T follicular helper cell (primary cell): Measurements from ENCODE around the gene SPPL2C.

Source experiments
- DNase-seq: peaks from one replicate; pipeline ENCODE4 v3.0.0-alpha.2; 2020; ENCODE audit warnings: low read depth
- total RNA-seq, 2 experiments: gene quantifications; one replicate each; lab custom pipeline; 2026; lab: John Stamatoyannopoulos, UW

Gene SPPL2C, protein sequence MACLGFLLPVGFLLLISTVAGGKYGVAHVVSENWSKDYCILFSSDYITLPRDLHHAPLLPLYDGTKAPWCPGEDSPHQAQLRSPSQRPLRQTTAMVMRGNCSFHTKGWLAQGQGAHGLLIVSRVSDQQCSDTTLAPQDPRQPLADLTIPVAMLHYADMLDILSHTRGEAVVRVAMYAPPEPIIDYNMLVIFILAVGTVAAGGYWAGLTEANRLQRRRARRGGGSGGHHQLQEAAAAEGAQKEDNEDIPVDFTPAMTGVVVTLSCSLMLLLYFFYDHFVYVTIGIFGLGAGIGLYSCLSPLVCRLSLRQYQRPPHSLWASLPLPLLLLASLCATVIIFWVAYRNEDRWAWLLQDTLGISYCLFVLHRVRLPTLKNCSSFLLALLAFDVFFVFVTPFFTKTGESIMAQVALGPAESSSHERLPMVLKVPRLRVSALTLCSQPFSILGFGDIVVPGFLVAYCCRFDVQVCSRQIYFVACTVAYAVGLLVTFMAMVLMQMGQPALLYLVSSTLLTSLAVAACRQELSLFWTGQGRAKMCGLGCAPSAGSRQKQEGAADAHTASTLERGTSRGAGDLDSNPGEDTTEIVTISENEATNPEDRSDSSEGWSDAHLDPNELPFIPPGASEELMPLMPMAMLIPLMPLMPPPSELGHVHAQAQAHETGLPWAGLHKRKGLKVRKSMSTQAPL
- total RNA-seq, result 0 reads per million in 2 experiments

DNA sequence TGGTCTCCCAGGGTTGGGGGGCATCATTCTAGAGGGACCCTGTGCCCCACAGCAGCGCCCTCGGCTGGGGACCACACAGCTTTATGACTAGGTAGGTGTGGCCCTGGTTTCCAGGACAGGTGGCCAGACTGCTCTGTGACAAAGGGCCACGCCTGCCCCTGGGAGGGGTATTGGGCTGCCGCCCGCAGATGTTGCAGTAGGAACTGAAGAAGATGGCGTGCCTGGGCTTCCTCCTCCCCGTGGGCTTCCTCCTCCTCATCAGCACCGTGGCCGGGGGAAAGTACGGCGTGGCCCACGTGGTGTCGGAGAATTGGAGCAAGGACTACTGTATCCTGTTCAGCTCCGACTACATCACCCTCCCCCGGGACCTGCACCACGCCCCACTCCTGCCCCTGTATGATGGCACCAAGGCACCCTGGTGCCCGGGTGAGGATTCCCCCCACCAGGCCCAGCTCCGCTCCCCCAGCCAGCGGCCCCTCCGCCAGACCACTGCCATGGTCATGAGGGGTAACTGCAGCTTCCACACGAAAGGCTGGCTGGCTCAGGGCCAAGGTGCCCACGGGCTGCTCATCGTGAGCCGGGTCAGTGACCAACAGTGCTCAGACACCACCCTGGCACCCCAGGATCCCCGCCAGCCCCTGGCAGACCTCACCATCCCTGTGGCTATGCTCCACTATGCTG, at the start of gene SPPL2C:
TSS of gene SPPL2C (plus strand) at position 187 of the 681 bp plus-strand sequence. CDS start at position 213, 26 bp downstream.
- DNase-seq, result no peak

DNA sequence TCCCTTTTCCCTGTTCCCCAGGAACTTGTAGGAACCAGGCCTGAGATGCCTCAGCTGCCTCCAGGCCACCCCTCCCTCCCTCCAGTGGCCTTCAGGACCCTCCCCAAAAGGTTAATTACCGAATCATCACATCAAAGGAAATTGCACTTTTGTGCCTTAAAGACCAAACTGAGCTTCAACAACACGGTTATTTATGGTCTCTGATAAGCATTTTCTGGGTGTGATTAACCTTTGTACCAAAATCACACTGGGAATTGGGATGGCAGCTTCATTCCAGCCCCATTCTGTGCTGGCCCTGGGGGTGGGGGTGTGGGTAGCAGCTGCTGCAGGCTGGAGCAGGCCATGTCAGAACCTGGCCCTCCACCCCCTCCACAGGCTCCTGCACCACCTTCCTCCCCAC, 43.9 kb upstream of the SPPL2C start:
- DNase-seq, result no peak

DNA sequence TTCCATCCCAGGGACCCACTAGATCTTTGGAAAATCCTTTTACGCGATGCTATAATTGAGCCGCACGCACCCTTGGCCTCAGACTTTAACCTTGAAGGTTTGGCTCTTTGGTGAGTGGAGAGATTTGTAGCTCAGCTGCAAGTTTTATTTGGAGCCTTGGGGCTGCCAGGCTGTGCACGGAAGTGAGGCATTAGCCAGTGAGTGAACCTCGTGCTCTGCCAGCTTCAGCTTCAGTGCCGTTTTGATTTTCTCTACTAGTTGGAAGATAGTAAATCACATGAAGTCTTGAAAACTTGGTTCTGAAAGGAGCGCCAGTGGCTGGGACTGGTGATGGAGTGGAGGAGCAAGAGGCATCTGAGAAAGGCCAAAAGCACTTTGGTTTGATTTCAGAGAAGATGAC, 43.3 kb upstream of the SPPL2C start:
- DNase-seq, result no peak

DNA sequence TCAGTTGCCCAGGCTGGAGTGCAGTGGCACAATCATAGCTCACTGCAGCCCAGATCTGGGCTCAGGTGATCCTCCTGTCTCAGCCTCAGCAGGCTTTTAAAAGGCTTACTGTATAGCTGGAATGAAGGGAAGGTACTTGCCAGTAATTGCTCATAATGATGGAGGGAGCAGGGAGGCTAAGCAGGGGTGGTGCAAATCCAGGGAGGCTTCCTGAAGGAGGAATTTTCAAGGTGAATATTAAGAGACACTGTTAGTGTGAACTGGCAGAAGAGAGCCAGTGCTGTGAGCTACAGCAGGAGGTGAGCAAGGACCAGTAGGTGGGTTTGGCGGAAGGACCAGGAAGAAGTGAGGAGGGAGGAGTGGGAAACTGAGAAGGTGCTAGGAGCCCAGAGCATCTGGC, 35.8 kb upstream of the SPPL2C start:
- no peak for DNase-seq

DNA sequence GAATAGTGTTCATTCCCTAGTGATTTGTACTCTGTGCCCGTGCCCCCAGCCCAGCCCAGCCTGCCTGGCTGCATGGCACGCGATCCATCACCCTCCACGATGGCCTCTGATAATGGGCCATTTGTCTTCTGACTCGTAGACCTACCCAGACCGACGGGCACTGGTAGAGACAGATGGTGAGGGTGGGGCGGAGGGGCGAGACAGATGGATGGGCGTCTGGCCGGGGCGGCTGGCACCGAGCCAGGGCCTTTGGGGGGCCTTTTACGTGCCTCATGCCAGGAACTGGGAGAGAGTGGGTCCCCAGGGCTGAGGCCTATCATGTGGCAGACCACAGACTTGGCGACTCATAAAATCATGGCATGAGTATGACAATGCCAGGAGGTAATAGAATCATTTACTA, 35.2 kb upstream of the SPPL2C start:
- no peak for DNase-seq

DNA sequence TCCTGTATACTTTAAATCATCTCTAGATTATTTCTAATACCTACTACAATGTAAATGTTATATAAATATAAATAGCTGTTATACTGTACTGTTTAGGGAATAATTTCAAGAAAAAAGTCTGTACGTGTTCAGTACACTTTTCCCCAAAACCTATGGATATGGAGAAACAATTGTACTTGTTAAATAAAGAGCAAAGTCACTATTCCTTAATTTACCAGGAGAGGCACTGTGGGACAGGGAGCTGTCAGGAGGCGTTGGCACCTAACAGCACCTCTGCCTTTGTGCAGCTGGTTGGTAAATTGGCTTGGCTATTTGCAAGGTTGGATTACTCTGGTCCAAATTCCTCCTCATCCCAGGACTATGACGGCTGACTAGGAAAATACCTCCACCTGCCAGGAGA, 32.6 kb upstream of the SPPL2C start:
- DNase-seq, result no peak

DNA sequence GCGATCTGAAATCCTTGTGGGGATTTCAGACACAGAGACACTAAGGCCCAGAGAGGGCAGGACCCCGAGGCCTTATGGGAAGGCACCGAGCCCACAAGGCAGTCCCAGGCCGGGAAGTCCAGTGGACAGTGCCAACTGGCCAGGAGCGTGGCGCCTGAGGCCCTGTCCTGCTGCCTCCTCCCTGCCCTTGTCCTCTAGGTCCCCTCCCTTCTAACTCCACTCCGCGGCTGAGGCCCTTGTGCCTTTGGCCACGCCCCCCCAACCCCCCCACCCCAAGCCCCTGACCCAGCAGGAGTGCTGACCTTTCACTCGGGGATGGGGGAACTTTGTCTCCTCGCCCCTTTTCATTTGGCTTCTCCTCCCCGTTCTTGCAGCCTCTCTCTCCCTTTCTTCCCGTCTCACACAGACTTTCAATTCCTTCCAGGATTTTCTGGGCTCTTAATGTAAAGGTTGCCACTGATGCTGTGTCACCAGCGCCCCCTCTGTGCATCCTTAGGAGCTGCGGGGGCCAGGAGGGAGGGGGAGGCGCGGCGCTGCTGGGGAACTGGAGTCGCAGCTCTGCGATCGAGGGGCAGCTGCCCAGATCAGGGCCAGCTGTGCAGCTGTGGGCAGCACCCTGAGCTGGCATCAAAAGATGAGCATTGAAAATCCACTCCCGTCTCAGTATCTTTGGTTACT, 31.5 kb upstream of the SPPL2C start:
- no peak for DNase-seq

DNA sequence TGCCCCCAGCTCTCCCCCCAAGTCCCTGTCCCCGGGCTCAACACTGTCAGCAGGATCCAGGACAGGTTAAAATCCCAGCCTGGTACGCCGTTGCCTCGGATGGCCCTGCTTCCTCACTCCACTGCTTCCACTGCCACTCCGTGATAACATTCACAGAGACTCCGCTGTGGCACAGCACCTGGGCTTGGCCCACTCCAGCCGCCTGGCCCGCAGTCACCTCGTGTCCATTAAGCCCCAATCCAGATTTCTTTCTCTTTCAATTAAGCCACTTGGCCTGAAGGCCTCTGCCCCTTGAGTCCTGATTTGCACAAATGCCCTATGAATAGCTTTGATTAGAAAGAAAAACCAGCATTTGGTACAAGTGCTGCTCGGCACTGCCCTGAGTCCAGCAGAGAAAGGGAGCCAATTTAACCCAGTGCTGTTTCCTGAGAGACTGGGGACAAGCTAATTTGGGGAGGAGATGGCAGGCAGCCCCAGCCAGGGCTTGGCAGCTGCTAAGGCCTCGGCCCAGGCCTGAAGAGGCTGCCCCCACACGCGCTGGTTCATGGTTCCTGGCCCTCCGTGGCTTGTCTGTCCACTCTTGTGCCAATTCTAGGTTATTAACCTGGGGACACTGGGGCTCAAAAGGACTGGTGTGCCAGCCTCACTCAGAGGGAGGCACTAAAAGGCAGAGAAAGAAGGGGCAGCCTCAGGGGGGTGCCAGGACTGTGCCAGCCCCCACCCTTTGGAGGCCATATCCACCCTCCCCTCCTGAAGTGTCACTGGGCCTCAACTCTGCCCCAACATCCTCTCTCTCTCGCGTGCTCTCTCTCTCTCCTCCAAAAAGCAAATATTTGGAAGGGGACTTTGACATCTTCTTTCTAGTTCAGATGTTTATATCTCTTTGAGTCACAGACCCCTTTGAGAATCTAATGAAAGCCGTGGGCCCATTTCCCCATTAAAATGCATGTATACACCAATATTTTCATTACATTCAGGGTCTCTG, 29.8 kb upstream of the SPPL2C start:
- DNase-seq, result no peak

DNA sequence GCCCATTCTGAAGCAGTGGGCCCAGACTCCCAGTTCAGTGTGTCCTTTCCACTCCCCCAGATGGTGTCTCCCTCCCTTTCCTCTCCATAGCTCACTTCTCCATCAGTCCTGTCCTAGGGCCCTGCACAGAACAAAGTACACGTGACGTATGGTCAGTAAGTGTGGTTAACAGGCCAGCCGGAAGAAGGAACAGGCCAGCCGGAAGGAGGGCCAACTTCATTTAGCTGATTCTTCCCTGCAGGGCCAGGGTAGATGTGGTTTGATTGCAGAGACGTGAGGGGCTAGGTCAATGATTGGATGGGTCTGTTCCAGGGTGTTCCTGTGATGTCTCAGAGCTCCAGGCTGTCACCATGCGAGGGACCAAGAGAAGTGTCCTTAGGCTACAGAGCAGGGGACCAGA, 28.9 kb upstream of the SPPL2C start:
- DNase-seq, result no peak

DNA sequence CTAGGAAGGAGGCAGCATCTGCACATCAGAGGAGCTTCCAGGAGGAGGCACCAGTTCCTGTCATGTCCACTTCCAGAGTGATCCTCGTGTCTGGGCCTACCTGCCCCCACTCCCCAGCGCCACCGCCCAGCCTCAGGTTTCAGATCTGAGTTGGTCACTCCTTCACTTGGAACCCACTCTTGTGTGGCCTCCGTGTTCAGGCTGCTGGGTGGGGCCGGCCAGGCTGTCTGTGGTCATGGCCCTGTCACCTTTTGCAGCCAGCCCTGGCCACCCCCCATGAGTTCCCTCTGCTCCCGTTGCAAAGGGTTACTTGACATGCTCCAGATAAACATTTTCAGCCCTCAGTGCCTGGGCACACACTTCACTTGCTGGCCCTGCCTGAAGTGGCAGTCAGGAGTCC, 26.6 kb upstream of the SPPL2C start:
- no peak for DNase-seq

DNA sequence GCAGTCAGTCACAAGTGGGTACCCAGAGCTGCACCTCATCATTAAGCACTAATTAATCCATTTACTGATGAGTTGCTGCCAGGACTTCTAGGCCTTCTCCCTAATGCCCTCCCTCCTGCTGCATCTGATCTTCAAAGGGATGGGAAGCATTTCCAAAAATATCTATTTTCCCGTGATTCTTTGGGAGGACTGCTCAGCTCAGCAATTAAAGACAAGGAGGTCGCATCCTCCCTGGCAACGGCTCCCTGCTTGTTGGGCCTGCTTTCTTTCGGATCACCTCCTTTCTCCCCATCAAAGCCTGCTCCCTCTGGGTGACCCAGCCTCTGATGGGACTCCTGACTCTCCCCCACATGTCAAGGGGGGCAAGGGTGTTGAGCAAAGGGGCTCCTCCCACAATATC, 26.0 kb upstream of the SPPL2C start:
- DNase-seq, result no peak

DNA sequence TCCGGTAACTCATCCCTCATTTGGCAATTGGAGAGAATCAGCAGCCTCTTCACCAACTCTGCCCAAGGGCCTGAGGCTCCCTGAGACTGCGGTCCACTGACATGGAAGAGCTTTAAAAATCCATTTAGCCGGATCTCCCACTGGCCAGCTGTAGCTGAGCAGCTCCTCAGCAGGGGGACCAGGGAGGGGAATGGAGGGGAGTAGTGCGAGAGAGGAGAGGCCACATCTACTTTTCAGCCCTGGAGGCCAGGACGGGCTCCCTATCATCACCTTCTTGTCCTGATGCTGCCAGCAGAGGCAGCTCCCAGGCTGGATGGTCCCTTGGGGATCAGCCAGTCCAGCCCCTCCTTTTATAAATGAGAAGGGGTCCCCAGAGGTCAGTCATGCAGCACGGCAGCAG, 25.0 kb upstream of the SPPL2C start:
- DNase-seq, result no peak

DNA sequence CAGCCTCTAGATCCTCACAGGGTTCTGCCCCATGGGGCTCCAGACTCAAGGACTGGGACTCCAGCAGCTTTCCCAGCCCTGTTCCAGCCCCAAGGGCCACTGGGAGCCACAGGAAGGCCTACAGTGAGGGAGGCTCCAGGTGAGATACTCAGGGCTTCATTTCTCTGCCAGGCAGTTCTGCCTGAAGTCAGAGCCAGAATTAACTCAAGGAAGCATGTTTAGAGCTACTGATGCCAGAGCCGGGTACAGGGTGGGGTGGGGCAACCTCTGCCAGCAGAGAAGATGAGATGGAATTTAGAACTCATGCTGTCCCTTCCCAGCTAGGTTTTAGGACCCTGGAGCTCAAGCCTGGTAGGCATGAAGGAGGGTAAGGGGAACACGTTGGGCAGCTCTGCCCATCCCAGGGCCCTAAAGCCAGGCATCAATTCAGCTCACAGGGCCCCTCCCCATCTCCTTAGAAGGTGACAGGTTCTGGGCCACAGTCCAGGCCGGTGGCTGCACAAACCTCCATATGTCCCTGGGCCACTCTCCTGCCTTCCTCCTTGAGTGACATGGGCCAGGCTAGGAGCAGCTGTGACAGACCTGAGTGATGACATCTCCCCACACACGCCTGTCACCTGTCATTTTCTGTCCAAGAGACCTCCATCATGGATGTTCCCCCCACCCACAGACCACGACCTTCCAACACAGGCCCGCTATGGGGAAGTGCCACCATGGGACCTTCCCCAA, 24.5 kb upstream of the SPPL2C start:
- no peak for DNase-seq

DNA sequence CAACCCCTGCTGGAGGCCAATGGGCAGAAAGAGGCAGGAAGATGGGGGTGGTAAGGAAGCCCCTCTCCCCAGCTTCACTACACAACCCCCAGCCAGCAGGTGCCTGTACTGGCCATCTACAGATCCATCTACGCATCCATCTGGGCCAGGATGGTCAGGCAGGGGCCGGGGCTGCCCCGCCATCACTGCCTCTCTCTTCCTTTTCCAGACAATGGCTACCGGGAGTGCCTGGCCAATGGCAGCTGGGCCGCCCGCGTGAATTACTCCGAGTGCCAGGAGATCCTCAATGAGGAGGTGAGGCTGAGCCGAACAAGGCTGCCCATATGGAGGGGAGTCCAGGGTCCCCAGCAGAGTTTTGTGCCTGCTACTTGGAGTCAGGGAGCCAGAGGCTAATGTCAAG, 23.5 kb upstream of the SPPL2C start:
- DNase-seq, result no peak

DNA sequence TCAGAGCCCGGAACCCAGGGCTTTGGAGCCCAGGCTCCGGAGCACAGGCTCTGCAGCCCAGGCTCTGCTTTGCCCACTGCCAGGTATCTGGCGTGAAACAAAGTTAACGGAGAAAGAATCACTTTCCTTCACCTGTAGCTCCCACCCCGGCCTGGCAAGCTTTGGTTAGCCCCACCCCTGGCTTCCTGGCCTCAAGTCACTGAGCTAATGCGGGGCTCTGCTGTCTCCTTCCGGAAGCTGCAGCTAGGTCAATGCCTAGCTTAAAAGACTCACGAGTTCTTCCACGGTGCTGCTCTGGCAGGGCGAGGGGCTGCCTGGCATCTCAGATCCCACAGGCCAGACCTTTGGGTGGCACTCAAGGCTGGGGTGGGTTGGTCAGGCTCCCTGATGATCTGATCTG, 21.1 kb upstream of the SPPL2C start:
- no peak for DNase-seq

DNA sequence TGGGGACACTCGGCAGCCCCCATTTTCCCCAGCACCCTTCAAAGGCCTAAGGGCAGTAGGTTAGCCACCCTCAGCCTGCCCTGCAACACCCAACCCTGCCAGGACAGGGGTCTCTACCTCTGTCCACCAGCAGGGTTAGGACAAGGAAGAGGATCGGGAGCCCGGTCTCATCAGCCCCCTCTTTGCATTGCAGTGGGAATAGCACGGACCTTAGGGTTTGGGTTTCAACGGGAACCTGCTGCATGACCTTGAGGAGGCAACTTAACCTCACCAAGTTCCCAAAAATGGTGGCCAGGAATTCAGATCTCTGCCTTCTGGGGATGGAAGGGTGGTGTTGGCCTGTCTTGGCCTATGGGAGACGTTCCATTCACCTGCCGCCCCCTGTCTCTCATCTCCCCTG, 20.2 kb upstream of the SPPL2C start:
- no peak for DNase-seq

DNA sequence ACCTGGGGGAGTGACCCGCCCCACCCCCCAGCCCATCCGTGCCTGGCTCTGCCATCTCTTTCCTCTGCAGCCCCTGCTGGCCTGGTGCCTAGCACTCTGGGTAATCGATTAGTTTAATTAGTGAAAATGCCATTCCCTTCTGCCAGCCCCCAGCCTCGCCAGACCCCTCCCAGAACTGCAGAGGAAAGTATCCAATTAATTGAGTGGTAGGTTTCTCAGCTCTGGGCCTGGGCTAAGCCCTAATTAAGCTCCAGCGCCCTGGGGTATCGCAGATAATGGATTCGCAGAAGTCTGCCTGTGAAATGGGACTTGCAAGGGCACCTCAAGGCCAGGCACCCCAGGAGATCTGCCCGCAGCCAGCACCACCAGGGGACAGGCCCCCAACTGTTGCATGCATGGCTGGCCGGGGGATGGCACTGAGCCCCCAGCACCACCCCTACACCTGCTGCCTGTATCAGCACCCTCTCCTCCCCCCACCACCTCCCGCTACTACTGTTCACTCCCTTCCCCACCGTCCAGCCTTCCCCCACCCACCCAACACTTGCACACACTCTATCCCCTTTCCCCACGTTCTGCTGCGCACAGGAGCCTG, 19.7 kb upstream of the SPPL2C start:
- no peak for DNase-seq

DNA sequence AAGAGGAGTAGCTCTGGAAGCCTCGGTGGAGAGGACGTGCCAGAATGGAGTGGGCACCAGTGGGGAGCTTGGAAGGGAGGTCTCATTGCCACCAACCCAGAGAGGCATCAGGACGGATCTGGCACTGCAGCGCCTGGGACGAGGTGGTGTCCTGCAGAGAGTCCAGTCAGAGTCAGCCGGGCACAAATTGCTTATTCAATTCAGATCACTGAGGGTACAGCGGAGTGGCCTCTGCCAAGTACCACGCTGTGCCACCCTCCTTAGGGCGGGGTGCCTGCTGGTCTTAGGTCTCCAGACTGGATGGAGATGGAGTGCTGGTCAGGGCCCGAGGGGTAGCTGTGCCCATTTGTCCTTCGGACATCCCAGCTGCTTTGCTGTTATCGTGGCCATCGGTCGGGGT, 18.9 kb upstream of the SPPL2C start:
- no peak for DNase-seq

DNA sequence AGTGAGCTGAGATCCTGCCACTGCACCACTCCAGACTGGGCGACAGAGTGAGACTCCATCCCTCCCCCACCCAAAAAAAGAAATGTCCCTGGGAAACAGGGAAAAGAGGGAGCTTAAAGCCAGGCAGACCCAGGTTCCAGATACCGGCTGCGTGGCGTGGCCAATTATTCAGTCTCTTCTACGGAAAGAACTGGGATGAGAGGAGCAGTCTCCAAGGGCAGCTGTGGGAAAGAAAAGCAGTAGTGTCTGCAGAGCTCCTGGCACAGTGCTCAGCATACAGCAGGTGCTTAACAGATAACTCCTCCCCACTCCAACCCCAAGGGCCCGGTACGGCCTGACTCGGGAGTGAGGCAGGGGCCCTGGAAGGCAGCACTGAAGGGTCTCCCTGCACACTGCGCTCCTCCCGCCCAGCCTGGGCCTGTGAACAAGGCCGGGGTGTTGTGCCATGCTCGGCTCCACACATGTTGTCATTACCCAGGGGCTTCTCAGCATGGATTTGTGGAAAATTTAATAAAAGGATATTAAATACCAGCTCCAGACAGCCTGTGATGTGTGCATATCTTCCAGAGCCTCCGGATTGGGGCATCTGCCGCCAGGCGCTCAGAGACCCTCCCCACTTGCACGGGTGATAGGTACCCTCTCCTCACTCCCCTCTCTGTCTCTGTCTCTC, 17.6 kb upstream of the SPPL2C start:
- no peak for DNase-seq

DNA sequence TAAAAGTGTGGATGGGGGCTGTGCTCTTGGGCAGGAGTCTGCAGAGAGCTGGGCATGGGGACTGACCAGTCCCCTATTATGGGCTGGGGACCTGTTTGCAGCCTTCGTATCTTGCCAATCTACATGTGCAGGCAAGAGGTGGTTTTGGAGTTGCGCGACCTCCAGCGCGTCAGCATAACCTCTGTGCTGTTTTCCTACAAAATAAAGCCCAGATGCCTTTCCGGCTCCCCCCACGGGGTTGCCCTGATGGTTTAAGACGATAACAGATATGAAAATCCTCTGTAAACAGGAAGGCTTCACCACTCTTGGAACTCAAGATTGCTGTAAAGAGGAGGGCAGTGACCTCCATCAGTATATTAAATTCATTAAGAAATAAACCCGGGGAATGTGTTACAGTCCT, 16.5 kb upstream of the SPPL2C start:
- no peak for DNase-seq
